ENCODE data around the gene BEST3. TPM values are rescaled to one million over a fixed set of nuclear protein-coding genes. Genes with fewer than 3 reads are reported as not detected.

The BEST3 gene
- total RNA-seq, 1 donor from 2014 or later: 0.80 TPM

- intact Hi-C loops (cut with micrococcal nuclease): no loop called here
- H3K9me3 ChIP-seq (replicated peaks): no peaks in the 10 kb centered on the region
- H3K36me3 ChIP-seq: no peaks in the 10 kb centered on the region
- no peaks in the 10 kb centered on the region for H3K27me3 ChIP-seq (ENCODE audit: low read depth)
- H3K4me1 ChIP-seq: no peaks in the 10 kb centered on the region
- H3K27ac ChIP-seq (replicated peaks): no peak overlapping the region
- TF ChIP-seq, protein P1, sequence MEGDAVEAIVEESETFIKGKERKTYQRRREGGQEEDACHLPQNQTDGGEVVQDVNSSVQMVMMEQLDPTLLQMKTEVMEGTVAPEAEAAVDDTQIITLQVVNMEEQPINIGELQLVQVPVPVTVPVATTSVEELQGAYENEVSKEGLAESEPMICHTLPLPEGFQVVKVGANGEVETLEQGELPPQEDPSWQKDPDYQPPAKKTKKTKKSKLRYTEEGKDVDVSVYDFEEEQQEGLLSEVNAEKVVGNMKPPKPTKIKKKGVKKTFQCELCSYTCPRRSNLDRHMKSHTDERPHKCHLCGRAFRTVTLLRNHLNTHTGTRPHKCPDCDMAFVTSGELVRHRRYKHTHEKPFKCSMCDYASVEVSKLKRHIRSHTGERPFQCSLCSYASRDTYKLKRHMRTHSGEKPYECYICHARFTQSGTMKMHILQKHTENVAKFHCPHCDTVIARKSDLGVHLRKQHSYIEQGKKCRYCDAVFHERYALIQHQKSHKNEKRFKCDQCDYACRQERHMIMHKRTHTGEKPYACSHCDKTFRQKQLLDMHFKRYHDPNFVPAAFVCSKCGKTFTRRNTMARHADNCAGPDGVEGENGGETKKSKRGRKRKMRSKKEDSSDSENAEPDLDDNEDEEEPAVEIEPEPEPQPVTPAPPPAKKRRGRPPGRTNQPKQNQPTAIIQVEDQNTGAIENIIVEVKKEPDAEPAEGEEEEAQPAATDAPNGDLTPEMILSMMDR (IDR thresholded peaks at IDR 0.05; ENCODE audit: borderline replicate concordance): no peak
- DNase-seq: no peak
- no peak overlapping the region for H3K4me3 ChIP-seq
Measured at GRCh38 chr12:69630191-69630590, 68.9 kb downstream of the BEST3 start.

DNA sequence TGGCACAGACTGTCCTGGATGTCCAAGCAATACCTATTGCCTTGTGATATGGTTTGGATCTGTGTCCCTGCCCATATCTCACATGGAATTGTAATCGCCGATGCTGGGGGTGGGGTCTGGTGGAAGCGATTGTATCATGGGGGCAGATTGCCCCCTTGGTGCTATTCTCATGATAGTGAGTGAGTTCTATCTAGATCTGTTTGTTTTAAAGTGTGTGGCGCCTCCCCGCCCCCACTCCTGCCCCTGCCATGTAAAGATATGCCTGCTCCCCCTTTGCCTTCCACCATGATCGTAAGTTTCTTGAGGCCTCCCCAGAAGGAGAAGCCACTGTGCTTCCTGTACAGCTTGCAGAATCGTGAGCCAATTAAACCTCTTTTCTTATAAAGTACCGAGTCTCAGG, 71.6 kb downstream of the BEST3 start:
- Histone ChIP-seq H3K27me3 (ENCODE audit: low read depth) (no peaks in the 10 kb centered on the region), H3K27ac (replicated peaks) (no peak overlapping the region), H3K36me3 (no peaks in the 10 kb centered on the region), H3K4me1 (peaks cover 12% of the 10 kb centered on the region), H3K4me3 (no peak overlapping the region), H3K9me3 (replicated peaks) (no peaks in the 10 kb centered on the region)
- intact Hi-C loops (cut with micrococcal nuclease): no loop called here
- TF ChIP-seq, protein P1 (IDR thresholded peaks at IDR 0.05; ENCODE audit: borderline replicate concordance): no peak
- no peak for DNase-seq

GRCh38 chr12:69623970-69624369, 75.1 kb downstream of the BEST3 start:
- DNase-seq: peak; percentile 83
- Histone ChIP-seq H3K27ac (replicated peaks) (peak overlapping the region; percentile 79), H3K4me3 (peak overlapping the region; percentile 29), H3K36me3 (no peaks in the 10 kb centered on the region), H3K27me3 (ENCODE audit: low read depth) (no peaks in the 10 kb centered on the region), H3K4me1 (peaks cover 26% of the 10 kb centered on the region), H3K9me3 (replicated peaks) (no peaks in the 10 kb centered on the region)
- TF ChIP-seq, protein P1 (IDR thresholded peaks at IDR 0.05; ENCODE audit: borderline replicate concordance): no peak
- intact Hi-C loops (cut with micrococcal nuclease): no loop called here

DNA sequence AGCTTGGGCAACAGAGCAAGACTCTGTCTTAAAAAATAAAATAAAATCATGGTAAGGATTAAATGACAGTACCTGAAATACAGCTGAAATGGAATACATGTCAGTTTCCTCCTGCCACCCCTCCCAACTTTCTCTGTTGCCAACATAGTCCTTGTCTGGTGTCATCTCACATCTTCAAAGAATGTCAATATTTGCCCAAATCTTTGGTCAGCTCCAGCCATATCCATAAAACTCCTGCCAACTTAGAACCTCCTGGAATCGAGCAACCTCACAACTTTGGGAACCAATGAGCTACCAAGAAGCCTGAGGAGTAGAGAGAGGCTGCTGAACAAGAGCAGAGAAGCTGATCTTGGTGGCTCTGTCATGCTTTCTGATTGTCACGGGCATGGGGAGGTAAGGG, 77.6 kb downstream of the BEST3 start:
- H3K36me3 ChIP-seq: no peaks in the 10 kb centered on the region
- DNase-seq: no peak
- TF ChIP-seq, protein P1 (IDR thresholded peaks at IDR 0.05; ENCODE audit: borderline replicate concordance): no peak
- H3K4me1 ChIP-seq: peaks cover 26% of the 10 kb centered on the region
- intact Hi-C loops (cut with micrococcal nuclease): no loop called here
- no peaks in the 10 kb centered on the region for H3K27me3 ChIP-seq (ENCODE audit: low read depth)
- H3K9me3 ChIP-seq (replicated peaks): no peaks in the 10 kb centered on the region
- H3K4me3 ChIP-seq: no peak overlapping the region
- no peak overlapping the region for H3K27ac ChIP-seq (replicated peaks)

DNA sequence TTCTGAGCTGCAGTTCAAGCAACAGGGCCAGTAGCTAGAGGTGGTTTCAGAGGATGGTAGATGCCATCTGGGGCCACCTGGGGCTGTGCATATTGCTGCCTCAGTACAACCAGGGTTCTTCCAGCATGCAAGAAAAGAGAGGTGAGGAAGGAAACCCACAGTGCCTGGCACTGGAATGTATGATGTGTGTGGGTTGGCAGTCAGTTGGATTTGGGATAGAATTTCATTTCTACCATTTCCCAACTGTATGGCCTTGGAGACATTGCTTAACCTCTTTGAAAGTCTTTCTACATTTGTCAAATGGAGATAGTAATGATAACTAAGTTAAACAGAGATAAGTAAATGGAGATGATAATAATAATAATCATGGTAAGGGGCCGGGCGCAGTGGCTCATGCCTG, 78.2 kb downstream of the BEST3 start:
- no peak for DNase-seq
- no peak overlapping the region for H3K27ac ChIP-seq (replicated peaks)
- H3K9me3 ChIP-seq (replicated peaks): no peaks in the 10 kb centered on the region
- intact Hi-C loops (cut with micrococcal nuclease): no loop called here
- no peaks in the 10 kb centered on the region for H3K27me3 ChIP-seq (ENCODE audit: low read depth)
- peaks cover 26% of the 10 kb centered on the region for H3K4me1 ChIP-seq
- no peaks in the 10 kb centered on the region for H3K36me3 ChIP-seq
- TF ChIP-seq, protein P1 (IDR thresholded peaks at IDR 0.05; ENCODE audit: borderline replicate concordance): no peak
- no peak overlapping the region for H3K4me3 ChIP-seq

GRCh38 chr12:69620077-69620476, 79.0 kb downstream of the BEST3 start:
- DNase-seq: no peak
- TF ChIP-seq, protein P1 (IDR thresholded peaks at IDR 0.05; ENCODE audit: borderline replicate concordance): no peak
- Histone ChIP-seq H3K36me3 (no peaks in the 10 kb centered on the region), H3K27me3 (ENCODE audit: low read depth) (no peaks in the 10 kb centered on the region), H3K9me3 (replicated peaks) (no peaks in the 10 kb centered on the region), H3K4me3 (no peak overlapping the region), H3K4me1 (peaks cover 26% of the 10 kb centered on the region), H3K27ac (replicated peaks) (peak overlapping the region; percentile 18)
- intact Hi-C loops (cut with micrococcal nuclease): no loop called here

Data from left ventricle myocardium inferior (tissue), 1 donor.